ENCODE measurements around the gene CLEC20A.

GRCh38 chr1:178528228-178528952 is 31.6 kb upstream of the CLEC20A start:
- no peak for TF ChIP-seq CTCF (IDR thresholded peaks at IDR 0.05)
- no peak for TF ChIP-seq POLR2AphosphoS5 (IDR thresholded peaks at IDR 0.05)
- no peak for TF ChIP-seq POLR2A (IDR thresholded peaks at IDR 0.05)
- TF ChIP-seq EP300 (IDR thresholded peaks at IDR 0.05), result no peak

All from suprapubic skin (tissue), 4 donors.